Measurements from ENCODE around the gene MIDN. TPM values are rescaled to one million over a fixed set of nuclear protein-coding genes. Genes with fewer than 3 reads are reported as not detected.

Gene MIDN
- total RNA-seq, 4 donors from 2014 or later = 8.0 to 43.1 (median 12.2) TPM

GRCh38 chr19:1261538-1261797 is 13.1 kb downstream of the MIDN start:
- no peak for TF ChIP-seq CTCF (IDR thresholded peaks at IDR 0.05; ENCODE audit: low read depth)

GRCh38 chr19:1261798-1262622 is 13.6 kb downstream of the MIDN start:
- no peak for TF ChIP-seq CTCF (IDR thresholded peaks at IDR 0.05; ENCODE audit: low read depth)

- no peak for TF ChIP-seq CTCF (IDR thresholded peaks at IDR 0.05; ENCODE audit: low read depth)
Observed at GRCh38 chr19:1262623-1263123, 14.3 kb downstream of the MIDN start.

- TF ChIP-seq CTCF (IDR thresholded peaks at IDR 0.05; ENCODE audit: low read depth) = no peak
Observed at GRCh38 chr19:1263188-1263587, 14.8 kb downstream of the MIDN start.

- TF ChIP-seq CTCF (IDR thresholded peaks at IDR 0.05; ENCODE audit: low read depth) = no peak
Observed at GRCh38 chr19:1264801-1265614, 16.6 kb downstream of the MIDN start.

GRCh38 chr19:1265615-1266128 is 17.3 kb downstream of the MIDN start:
- TF ChIP-seq CTCF (IDR thresholded peaks at IDR 0.05; ENCODE audit: low read depth) = no peak
